ENCODE data around the gene CCND2.
A peak's percentile ranks its signal among the peaks of the same experiment; 100 is the strongest.

- TF ChIP-seq POLR2A (IDR thresholded peaks at IDR 0.05; ENCODE audit: low read depth, low read length) (0 out of 2 replicates have a peak, but pooled peaks have one; percentile 10), POLR2AphosphoS5 (IDR thresholded peaks at IDR 0.05; ENCODE audit: low read depth, low read length) (no peak), TAF1 (IDR thresholded peaks at IDR 0.05; ENCODE audit: borderline replicate concordance, low read depth, low read length) (no peak)
Observed at GRCh38 chr12:4275870-4276301, 2.3 kb downstream of the CCND2 start.

Measured in GM12892 (cell line).